ENCODE measurements around the gene BCL2L12. TPM values are rescaled to one million over a fixed set of nuclear protein-coding genes. Genes with fewer than 3 reads are reported as not detected.

BCL2L12 gene
- total RNA-seq, 1 experiment from 2014 or later, result 145 TPM

DNA sequence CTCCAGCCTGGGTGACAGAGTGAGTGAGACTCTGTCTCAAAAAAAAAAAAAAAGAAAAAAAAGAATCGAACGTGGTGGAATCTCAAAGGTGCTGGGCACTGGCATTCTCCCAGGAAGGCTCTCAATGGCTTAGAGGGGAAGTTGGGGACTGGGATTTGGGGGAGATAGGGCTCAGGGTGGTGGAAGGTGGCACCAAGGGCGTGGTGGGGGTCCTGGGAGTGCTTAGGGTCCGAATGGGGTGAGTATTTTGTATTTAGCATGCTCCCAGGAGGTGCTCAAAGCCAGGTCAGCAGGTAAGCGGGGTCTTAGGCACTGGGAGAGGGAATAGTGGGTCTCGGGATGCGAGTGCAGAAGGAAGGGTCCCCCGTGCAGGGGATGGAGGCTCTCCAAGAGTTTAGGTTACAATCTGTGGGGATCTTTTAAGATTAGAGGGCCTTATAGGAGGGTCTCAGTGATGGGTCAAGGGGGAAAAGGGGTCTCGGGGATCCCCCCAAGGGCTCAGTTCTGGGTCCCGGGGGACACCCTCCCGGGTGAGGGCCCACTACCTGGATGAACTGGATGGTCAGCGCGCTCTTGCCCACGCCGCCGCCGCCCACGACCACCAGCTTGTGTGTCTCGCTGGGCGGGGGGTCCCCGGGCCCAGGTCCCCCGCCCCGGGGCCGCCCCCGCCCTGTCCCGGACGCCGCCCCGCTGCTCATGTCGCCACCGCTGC, 26.2 kb upstream of the BCL2L12 start:
- DNase-seq, result no peak
- no peaks in the 10 kb centered on the region; the same call in 1 of the 2 replicates for H3K4me1 ChIP-seq (ENCODE audit: insufficient read depth, low read length)
- TF ChIP-seq, protein P1, sequence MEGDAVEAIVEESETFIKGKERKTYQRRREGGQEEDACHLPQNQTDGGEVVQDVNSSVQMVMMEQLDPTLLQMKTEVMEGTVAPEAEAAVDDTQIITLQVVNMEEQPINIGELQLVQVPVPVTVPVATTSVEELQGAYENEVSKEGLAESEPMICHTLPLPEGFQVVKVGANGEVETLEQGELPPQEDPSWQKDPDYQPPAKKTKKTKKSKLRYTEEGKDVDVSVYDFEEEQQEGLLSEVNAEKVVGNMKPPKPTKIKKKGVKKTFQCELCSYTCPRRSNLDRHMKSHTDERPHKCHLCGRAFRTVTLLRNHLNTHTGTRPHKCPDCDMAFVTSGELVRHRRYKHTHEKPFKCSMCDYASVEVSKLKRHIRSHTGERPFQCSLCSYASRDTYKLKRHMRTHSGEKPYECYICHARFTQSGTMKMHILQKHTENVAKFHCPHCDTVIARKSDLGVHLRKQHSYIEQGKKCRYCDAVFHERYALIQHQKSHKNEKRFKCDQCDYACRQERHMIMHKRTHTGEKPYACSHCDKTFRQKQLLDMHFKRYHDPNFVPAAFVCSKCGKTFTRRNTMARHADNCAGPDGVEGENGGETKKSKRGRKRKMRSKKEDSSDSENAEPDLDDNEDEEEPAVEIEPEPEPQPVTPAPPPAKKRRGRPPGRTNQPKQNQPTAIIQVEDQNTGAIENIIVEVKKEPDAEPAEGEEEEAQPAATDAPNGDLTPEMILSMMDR (conservative IDR thresholded peaks at IDR 0.05), result no peak

More for the DNA sequence above, 26.2 kb upstream of the BCL2L12 start:
- peak overlapping the region in 2 of 3 experiments; percentile 36 to 87; a peak in 3 of 7 replicates for H3K27ac Mint-ChIP-seq
- Histone ChIP-seq H4K8ac (replicated peaks; ENCODE audit: insufficient read length, low read depth, low read length) (no peak overlapping the region), H3K9me3 (ENCODE audit: control insufficient read depth, low read depth, low read length) (no peaks in the 10 kb centered on the region), H3K79me1 (ENCODE audit: insufficient read depth, low read depth, low read length, poor library complexity, severe bottlenecking) (peaks cover 10% of the 10 kb centered on the region), H2AFZ (ENCODE audit: low read length) (no peak overlapping the region), H3K79me2 (ENCODE audit: insufficient read depth, low read length) (peaks cover 9% of the 10 kb centered on the region), H3K4ac (ENCODE audit: low read depth, low read length) (no peak overlapping the region), H4K20me1 (ENCODE audit: control insufficient read depth, insufficient read depth, insufficient read length) (no peaks in the 10 kb centered on the region), H2BK120ac (ENCODE audit: low read depth, low read length, poor library complexity, severe bottlenecking) (no peak overlapping the region), H3K23ac (ENCODE audit: insufficient read length, low read depth, low read length) (no peak overlapping the region), H3K18ac (ENCODE audit: insufficient read length, low read depth, low read length) (no peak overlapping the region), H3K27me3 (ENCODE audit: insufficient read depth, low read length) (no peaks in the 10 kb centered on the region), H2BK20ac (ENCODE audit: low read depth, low read length, poor library complexity, severe bottlenecking) (no peak overlapping the region), H3K56ac (ENCODE audit: insufficient read length, low read depth, low read length) (no peak overlapping the region), H3K27ac (ENCODE audit: insufficient read length, low read depth, low read length) (no peak overlapping the region), H2BK12ac (ENCODE audit: insufficient read length, low read depth, low read length) (no peak overlapping the region), H3K23me2 (ENCODE audit: insufficient read length, low read depth, low read length, poor library complexity, severe bottlenecking) (peaks cover 18% of the 10 kb centered on the region), H3K4me2 (ENCODE audit: insufficient read depth, insufficient read length, low read length) (peak overlapping the region; percentile 51), H2BK15ac (ENCODE audit: low read depth, low read length) (no peak overlapping the region), H2AK5ac (ENCODE audit: insufficient read length, low read length) (no peak overlapping the region), H2BK5ac (ENCODE audit: insufficient read length, low read length) (no peak overlapping the region), H3K14ac (ENCODE audit: insufficient read depth, low read length) (no peak overlapping the region), H4K91ac (ENCODE audit: insufficient read length, low read depth, low read length) (no peak overlapping the region), H3K9ac (ENCODE audit: extremely low read depth, insufficient read length, low read length) (no peak overlapping the region), H4K5ac (ENCODE audit: insufficient read length, low read depth, low read length) (no peak overlapping the region), H3T11ph (ENCODE audit: low read length) (no peak overlapping the region)
- peaks cover 25% of the 10 kb centered on the region for H3K27me3 Mint-ChIP-seq (ENCODE audit: low read depth)
- no peaks in the 10 kb centered on the region; a peak in 1 of 5 replicates for H3K9me3 Mint-ChIP-seq
- peak overlapping the region; percentile 60 to 94 for H3K4me3 Mint-ChIP-seq
- H3K4me1 Mint-ChIP-seq, result peaks cover 62 to 75% of the 10 kb centered on the region in 2 experiments
- peaks cover 2 to 11% (median 4%) of the 10 kb centered on the region in 3 experiments; a peak in 5 of 7 replicates for H3K36me3 Mint-ChIP-seq (ENCODE audit: insufficient read depth in 1 of 3, low read depth in 3 of 3)
- WGBS (ENCODE audit: extremely low coverage, insufficient read length, low lambda C conversion rate), result no CpG with 5 or more reads among the region's 31 CpGs
